ENCODE results near the gene RAP1GAP.

Gene RAP1GAP

GRCh38 chr1:21610027-21610426 is 59.1 kb downstream of the RAP1GAP start:
- no peak for DNase-seq (ENCODE audit: low read depth in 3 of 3)

GRCh38 chr1:21608798-21609197 is 60.4 kb downstream of the RAP1GAP start:
- no peak for DNase-seq (ENCODE audit: low read depth in 3 of 3)

DNA sequence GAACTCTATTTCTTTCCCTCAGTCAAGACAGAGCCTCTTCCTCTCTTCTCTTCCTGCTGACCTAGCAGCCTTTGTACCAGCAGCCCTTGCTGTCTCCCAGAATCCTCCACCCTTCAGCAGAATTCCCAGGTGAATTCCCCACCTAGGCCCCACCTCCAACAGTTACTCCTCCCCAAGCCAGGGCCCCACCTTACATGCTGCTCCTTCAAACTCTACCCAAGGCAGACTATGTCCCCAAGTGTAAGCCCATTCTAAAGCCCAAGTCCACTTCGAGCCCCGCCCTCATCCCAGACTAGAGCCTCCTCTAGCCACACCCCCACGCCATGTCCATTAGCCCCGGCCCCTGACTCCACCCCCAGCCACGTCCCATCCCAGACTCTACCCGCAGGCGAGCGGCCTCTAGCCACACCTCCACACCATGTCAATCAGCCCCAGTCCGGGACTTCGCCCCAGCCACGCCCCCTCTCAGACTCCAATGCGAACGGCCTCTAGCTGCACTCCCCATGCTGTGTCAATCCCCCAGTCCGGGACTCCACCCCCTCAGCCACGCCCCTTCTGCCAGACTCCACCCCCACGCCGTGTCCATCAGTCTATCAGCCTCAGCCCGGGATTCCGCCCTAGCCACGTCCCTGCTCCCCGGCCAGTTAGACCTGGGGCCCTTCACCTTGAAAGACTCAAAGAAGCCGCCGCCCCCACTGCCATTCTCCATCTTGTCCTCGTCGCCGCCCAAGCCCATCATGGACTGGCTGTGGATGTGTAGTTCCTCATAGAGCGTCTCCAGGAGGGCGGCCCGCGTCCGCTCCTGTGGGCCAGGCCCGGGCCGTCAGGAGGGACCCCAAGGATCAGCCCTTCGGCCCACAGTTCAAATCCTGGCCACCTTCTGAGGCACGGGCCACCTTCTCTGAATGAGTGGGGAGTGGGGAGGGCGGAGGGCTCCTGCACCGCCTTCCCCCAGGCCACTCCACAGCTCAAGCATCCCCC is 61.3 kb downstream of the RAP1GAP start:
- DNase-seq (ENCODE audit: low read depth in 3 of 3), result peak in 2 of 3 experiments; percentile 7 to 65

DNA sequence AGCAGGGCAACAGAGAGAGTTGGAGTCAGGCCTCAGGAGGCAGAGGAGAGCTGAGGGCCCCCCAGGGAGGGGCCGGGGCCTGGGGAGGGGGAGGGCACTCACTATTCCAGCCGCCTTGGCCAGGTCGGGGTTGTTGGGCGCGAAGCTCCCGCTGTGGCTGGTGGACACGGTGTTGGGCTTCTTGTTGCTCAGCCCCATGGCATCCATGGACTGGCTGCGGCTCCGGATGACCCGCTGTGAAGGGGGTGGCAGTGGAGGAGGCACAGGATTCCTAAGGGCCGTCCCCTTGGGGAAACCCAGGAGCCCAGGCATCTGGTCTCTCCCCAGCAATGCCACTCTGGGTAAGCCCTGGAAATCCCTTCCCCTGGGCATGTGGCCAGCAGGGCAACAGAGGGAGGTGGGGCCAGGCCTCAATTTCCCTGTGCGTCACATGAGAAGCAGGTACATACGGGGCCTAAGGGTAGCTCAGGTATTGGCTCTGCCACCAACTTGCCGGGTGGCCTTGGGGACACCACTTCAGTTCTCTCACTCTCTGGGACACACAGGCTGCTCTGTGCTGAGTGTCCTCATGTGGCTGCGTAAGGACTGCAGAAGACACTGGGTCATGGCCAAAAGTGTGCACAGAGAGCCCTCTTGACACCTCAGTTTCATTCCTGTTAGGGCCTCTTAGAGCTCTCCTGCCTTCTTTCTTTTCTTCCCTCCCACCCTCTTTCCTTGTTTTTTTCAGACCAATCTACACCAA is 63.0 kb downstream of the RAP1GAP start:
- no peak for DNase-seq (ENCODE audit: low read depth in 3 of 3)

DNA sequence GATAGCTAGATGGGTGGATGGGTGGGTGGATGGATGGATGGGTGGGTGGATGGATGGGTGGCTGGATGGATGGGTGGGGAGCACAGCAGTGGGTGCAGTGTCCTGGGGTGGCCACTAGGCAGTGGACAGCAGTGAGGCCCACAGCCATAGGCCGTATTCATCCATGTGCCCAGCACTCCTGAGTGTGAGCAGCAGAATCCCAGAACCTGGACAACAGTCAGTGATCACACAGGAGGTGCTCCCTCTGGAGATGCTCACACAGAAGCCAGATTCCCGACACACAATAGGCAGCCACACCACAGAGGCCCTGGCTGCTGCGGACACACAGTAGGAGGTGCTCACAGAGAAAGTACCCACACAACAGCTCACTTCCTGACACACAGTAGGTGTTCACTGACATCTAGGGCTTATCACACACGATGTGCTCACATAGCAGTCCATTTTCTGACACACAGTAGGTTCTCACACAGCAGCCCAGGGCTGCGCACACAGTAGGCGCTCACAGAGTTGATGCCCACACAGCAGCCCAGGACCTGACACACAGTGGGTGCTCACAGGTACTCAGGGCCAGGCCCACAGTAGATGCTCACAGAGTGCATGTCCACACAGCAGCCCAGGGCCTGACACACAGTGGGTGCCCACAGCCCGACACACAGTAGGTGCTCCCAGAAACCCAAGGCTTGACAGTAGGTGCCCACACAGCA is 64.0 kb downstream of the RAP1GAP start:
- no peak for DNase-seq (ENCODE audit: low read depth in 3 of 3)

- DNase-seq (ENCODE audit: low read depth in 3 of 3), result no peak
Observed at GRCh38 chr1:21604208-21604957, 64.8 kb downstream of the RAP1GAP start.

DNA sequence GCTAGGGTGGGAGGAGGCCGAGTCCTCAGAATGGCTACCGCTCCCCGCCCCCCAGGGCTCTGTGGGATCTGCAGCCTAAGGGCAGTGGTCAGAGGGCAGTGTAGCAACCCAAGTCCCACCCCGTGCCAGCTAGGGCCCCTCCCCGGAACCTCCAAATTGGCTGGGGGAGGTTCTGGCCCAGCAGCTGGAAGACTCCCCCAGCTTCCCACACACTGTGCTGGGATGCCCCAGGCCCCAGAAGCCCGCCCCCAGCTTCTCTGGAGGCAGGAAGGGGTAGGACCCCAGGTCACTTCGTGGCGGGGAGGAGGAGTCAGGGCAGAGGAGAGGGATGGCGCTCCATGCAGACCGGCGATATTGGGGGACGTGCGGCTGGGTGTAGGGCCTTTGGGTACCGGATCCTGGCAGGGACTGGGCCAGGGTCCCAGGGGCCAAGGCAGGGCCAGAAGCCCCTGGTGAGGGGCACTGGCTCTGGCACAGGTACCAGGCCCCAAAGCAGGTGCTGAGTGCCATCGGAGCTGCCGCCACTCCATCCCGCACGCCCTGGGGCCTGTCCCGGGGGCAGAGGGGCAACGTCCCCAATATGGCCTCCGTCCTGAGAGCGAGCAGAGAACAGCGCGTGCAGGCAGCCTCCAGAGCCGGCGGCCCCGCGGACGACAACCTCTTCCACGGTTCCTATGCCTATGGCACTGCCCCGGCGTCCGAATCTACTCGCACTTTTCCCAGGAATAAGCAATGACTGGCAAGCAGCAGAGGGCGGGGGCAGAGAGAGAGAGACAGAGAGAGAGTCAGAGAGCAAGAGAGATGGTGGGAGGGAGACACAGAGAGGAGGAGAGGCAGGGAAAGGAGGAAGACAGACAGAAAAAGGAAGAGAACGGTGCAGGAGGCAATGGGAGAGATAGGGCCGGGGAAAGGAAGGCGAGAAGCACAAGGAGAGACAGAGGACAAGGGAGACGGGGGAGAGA is 65.7 kb downstream of the RAP1GAP start:
- DNase-seq (ENCODE audit: low read depth in 3 of 3), result no peak

GRCh38 chr1:21601278-21602048 is 67.7 kb downstream of the RAP1GAP start:
- no peak for DNase-seq (ENCODE audit: low read depth in 3 of 3)

GRCh38 chr1:21599402-21599801 is 69.8 kb downstream of the RAP1GAP start:
- DNase-seq (ENCODE audit: low read depth in 3 of 3), result no peak

DNA sequence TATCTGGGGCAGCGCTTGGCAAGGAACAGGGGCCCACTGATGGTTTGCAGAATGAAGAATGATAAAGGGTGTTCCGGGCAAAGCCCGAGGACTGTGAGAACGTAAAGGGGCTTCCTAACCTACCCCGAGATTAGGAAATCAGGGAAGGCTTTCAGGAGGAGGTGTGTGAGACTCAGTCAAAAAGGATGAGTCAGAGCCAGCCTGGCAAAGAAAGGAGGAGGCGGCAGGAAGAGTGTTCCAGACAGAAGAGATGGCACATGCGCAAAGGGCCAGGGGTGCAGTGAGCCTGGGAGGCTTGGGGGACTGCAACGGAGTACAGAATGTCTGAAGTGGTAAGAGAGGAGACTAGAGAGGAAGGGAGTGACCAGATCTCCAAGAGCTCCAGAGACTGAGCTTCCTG is 70.3 kb downstream of the RAP1GAP start:
- DNase-seq (ENCODE audit: low read depth in 3 of 3), result no peak

- no peak for DNase-seq (ENCODE audit: low read depth in 3 of 3)
Observed at GRCh38 chr1:21598417-21598816, 70.7 kb downstream of the RAP1GAP start.

- no peak for DNase-seq (ENCODE audit: low read depth in 3 of 3)
Observed at GRCh38 chr1:21597753-21598152, 71.4 kb downstream of the RAP1GAP start.

- no peak for DNase-seq (ENCODE audit: low read depth in 3 of 3)
Observed at GRCh38 chr1:21596628-21597027, 72.5 kb downstream of the RAP1GAP start.

DNA sequence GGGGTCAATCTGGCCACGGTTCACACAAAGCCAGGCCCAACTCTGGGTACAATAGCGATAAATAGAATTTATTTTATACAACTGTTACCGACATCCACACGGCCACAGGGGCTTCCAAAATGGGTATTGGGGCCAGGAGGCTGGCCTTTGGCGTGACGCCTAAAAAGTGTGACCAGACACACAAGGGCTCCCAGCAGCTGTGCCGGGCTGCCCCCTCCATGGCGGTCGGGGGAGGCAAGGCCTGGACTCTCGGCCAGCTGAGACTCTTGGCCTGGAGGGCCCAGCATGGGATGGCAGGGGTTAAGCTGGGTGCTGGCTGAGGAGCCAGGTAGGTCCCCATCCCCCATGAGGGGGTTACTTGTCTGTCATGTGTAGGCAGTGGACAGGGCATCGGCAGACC is 73.0 kb downstream of the RAP1GAP start:
- DNase-seq (ENCODE audit: low read depth in 3 of 3), result no peak

GRCh38 chr1:21594935-21595897 is 73.9 kb downstream of the RAP1GAP start:
- DNase-seq (ENCODE audit: low read depth in 3 of 3), result peak; percentile 11 to 69 (median 23)

DNA sequence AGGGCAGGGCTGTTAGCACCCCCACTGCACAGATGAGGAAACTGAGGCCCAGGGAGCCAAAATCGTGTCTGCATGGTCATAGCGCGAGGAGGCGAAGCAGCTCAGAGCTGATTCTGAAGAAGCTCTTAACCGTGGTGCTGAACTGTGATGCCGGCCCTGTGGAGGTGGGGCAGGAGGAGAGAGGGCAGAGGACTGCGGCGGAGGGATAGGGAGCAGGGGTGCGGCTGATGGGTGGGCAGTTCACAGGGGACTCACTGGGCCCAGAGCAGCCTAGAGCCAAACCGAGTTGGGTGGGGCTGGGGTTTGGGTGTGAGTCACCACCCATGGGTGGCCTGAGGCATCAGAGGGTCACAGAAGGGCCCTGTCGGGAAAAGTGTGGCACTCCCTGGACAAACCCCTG is 74.7 kb downstream of the RAP1GAP start:
- no peak for DNase-seq (ENCODE audit: low read depth in 3 of 3)

- DNase-seq (ENCODE audit: low read depth in 3 of 3), result no peak
Observed at GRCh38 chr1:21593231-21593630, 75.9 kb downstream of the RAP1GAP start.

All from stimulated activated CD4-positive, alpha-beta T cell treated with anti-CD3 and anti-CD28 coated beads, TNF-alpha, amount 100 ng/mL, for 24 hours (primary cell).